Measurements from ENCODE around the gene AKT1S1.

The AKT1S1 gene

GRCh38 chr19:49889687-49890348, 12.7 kb upstream of the AKT1S1 start:
- H3K27ac ChIP-seq, result peak overlapping the region; percentile 62
- ChIA-PET CTCF (interaction anchor here (0.5 to 1.3 kb wide), 5 partner anchors 10 to 1368 kb away, joined by 3 to 4 read pairs (median 3); no protein-coding TSS in a partner anchor), POLR2A (ENCODE audit: low non-redundant PET) (no interaction called here)
- no peak for DNase-seq (ENCODE audit: low spot score)
- peak; percentile 83 for TF ChIP-seq CTCF (conservative IDR thresholded peaks at IDR 0.05; ENCODE audit: low read depth)

GRCh38 chr19:49889038-49889686, 12.0 kb upstream of the AKT1S1 start:
- ChIA-PET POLR2A (ENCODE audit: low non-redundant PET) (no interaction called here), CTCF (no interaction called here)
- no peak overlapping the region; the same call in none of the 2 replicates for H3K27ac ChIP-seq
- TF ChIP-seq CTCF (conservative IDR thresholded peaks at IDR 0.05; ENCODE audit: low read depth), result no peak
- DNase-seq (ENCODE audit: low spot score), result no peak

- TF ChIP-seq CTCF (conservative IDR thresholded peaks at IDR 0.05; ENCODE audit: low read depth), result no peak
- POLR2A ChIA-PET (ENCODE audit: low non-redundant PET), result no interaction called here
- DNase-seq (ENCODE audit: low spot score), result no peak
These were observed 11.3 kb upstream of the AKT1S1 start for GRCh38 chr19:49888510-49888824.

GRCh38 chr19:49887665-49888509, 10.7 kb upstream of the AKT1S1 start:
- no peak for TF ChIP-seq CTCF (conservative IDR thresholded peaks at IDR 0.05; ENCODE audit: low read depth)
- no peak for DNase-seq (ENCODE audit: low spot score)
- peak overlapping the region; percentile 39; the same call in 1 of the 2 replicates for H3K27ac ChIP-seq
- ChIA-PET POLR2A (ENCODE audit: low non-redundant PET) (no interaction called here), CTCF (no interaction called here)

More at GRCh38 chr19:49888510-49888824, 11.3 kb upstream of the AKT1S1 start:
- no peak overlapping the region for H3K27ac ChIP-seq
- CTCF ChIA-PET, result no interaction called here

GRCh38 chr19:49887037-49887664, 10.0 kb upstream of the AKT1S1 start:
- no peak for DNase-seq (ENCODE audit: low spot score)
- ChIA-PET CTCF (no interaction called here), POLR2A (ENCODE audit: low non-redundant PET) (no interaction called here)
- no peak for TF ChIP-seq CTCF (conservative IDR thresholded peaks at IDR 0.05; ENCODE audit: low read depth)
- H3K27ac ChIP-seq, result peak overlapping the region; percentile 39

GRCh38 chr19:49884760-49885159, 7.6 kb upstream of the AKT1S1 start:
- ChIA-PET POLR2A (ENCODE audit: low non-redundant PET) (no interaction called here), CTCF (no interaction called here)
- no peak for TF ChIP-seq CTCF (conservative IDR thresholded peaks at IDR 0.05; ENCODE audit: low read depth)
- DNase-seq (ENCODE audit: low spot score), result no peak
- H3K27ac ChIP-seq, result peak overlapping the region; percentile 40

All from RWPE1 (cell line).